HG03565 (cell line): ENCODE measurements around the gene LCE5A.
"Not testable (repeated sequence)": the region's sequence is repeated elsewhere in the genome, so short reads cannot be mapped to it uniquely, and the experiment has no call there.

Experiments
- ATAC-seq: cut with Tn5 transposase; IDR thresholded peaks from one replicate; pipeline ENCODE4 v1.9.1; 2021; ENCODE audit warnings: mild to moderate bottlenecking, moderate library complexity; ENCODE audit not compliant: unreplicated experiment

LCE5A gene

GRCh38 chr1:152515434-152515783 lies 4.8 kb downstream of the LCE5A start:
- ATAC-seq, result no peak

DNA sequence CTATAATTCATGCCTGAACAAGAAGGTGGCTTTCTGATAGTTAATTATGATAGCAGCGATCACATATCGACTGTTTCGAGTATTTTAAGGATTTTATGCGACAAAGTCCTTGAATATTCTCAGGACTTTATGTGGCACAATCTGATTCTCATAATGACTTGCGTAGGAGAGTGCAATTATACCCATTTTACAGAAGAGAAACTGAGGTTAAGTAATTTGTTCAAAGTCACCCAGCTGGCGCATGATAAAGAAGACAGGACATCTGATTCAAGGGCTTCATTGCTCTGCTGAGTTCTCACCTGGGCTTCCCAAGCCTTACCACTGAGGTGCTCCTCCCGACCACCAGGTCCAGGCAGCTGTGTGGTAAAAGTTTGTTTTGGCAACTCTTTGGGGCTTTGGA lies 5.5 kb downstream of the LCE5A start:
- ATAC-seq, result no peak

- no peak for ATAC-seq
Measured at GRCh38 chr1:152517237-152517811, 6.7 kb downstream of the LCE5A start.

- no peak for ATAC-seq
Measured at GRCh38 chr1:152519851-152520250, 9.2 kb downstream of the LCE5A start.

DNA sequence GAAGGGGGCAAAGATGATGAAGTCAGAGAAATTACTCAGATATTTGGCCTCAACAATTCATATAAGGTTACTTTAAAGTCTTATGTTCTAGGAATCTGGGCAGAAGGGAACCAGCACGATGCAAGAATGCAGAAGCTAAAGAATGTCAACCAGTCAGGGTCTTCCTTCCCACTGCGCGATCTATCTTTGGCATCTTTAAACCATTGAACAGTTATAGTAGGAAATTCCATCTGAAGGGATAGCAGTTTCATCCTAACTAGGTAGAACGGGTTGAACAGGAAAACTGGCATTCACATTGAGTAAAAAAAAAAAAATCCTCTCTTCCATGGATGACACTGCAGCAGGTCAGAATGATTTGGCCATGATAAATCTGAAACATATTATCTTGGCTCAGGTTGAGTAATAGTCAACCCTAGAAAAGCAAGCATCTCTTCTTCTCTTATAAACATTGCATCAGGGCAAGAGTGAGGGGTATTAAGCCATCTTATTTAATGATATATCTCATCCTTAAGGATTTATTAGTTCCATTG lies 10.0 kb downstream of the LCE5A start:
- ATAC-seq, result no peak

DNA sequence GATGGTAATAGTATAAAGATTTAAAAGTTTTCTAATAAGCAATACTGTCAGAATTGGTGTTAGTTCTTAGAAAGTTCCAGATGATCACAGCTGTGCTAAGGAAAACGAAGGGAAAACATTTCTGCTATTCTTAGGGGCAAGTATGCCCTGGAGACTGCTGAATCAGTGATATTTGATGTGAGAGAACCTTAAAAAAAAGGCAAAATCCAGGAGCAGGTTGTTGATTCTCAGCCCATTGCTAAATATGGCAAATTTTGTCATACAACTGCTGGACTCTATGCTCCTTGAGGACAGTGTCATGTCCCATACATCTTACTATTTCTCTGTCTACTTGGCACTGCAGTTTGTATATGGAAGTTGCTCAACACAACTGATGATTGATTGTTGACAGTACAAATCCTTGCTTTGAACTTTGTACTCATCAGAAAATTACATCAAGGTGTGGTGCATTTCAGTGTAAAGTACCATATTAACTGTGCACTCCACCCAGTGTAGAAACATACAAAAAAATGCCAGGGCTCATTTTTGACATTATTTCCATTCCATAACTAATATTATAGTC lies 14.6 kb downstream of the LCE5A start:
- no peak for ATAC-seq

GRCh38 chr1:152533327-152533938 lies 22.8 kb downstream of the LCE5A start:
- ATAC-seq, result no peak

DNA sequence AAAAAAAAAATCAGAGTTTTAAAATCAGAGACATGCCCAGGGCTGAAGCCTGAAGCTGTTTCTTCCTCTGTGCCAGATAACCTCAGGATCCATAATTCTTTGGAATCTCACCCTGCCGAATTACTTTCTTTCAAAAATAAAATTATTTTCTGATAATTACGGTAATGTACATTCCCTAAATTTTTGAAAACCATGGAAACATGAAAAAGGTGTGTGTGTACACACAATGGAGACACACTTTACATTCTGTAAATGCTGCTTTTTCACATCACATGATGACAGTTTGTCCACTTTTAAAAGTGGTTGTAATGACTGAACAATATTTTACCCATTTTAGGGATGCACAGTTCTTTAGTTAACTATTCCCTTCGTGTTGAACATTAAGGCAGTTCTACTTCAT lies 25.2 kb downstream of the LCE5A start:
- ATAC-seq, result no peak

- ATAC-seq, result no peak
Measured at GRCh38 chr1:152537496-152537895, 26.9 kb downstream of the LCE5A start.

DNA sequence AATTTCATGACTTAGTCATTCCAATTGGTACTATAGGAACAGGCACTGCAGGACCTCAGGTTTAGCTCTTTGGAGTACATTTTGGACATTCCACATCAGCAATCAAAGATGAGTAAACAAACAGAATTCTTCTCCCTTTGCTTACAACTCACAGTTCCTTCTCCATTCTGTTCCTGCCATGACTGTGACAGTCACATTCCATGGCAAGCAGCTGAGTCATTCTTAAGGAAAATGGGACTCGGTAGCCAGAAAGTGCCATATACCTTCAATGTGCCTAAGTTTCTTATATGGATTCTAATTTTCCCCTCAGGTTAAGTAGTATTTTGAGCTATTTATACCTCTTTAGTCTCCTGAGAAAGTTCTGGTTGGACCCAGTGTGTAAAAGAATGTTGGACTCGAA lies 29.3 kb downstream of the LCE5A start:
- ATAC-seq, result no peak

GRCh38 chr1:152543820-152544219 lies 33.2 kb downstream of the LCE5A start:
- ATAC-seq, result no peak

DNA sequence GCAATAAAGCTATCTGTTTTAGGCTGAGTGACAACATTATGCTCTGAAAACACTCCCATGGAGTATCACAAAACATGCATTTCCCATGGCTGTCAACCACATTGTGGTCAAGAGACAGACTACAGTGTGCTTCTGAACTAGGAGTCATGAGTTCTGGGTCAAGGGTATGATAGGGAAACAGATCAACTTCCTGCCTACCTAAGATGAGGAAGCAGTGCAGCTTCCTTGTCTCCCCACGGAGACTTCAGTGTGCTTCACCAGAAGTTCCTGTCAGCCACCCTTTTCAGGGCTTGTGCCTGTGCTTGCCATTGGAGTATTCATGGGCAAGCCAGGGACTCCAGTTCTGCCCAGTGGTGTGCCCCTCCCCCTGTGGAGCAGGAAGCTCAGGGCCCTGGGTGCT lies 36.1 kb downstream of the LCE5A start:
- no peak for ATAC-seq

- ATAC-seq, result not testable (repeated sequence)
Measured at GRCh38 chr1:152548358-152548757, 37.8 kb downstream of the LCE5A start.
